WTC11 (cell line): ENCODE measurements around the gene MPND. TPM values are rescaled to one million over a fixed set of nuclear protein-coding genes. Genes with fewer than 3 reads are reported as not detected.

Source experiments
- AFF4 ChIP-seq: sonication (generic); formaldehyde crosslinking; IDR thresholded peaks from 2 replicates; pipeline ENCODE4 v1.8.1; 2023; ENCODE audit warnings: mild to moderate bottlenecking, missing genetic modification reagents, borderline replicate concordance
- FOXJ3 ChIP-seq: sonication (generic); formaldehyde crosslinking; IDR thresholded peaks from 2 replicates; pipeline ENCODE4 v1.9.0; 2021; ENCODE audit warnings: missing genetic modification reagents, mild to moderate bottlenecking, borderline replicate concordance
- FOXP1 ChIP-seq: sonication (generic); formaldehyde crosslinking; IDR thresholded peaks from 2 replicates; pipeline ENCODE4 v1.8.0; 2022; ENCODE audit warnings: missing genetic modification reagents, mild to moderate bottlenecking, moderate library complexity, borderline replicate concordance
- HMGA2 ChIP-seq: fragments of 250-450 bp; sonication (Bioruptor Pico); IDR thresholded peaks from 2 replicates; pipeline ENCODE4 v1.4.0; 2021; ENCODE audit warnings: mild to moderate bottlenecking, moderate library complexity
- HMGXB4 ChIP-seq: sonication (generic); formaldehyde crosslinking; IDR thresholded peaks from 2 replicates; pipeline ENCODE4 v1.8.1; 2023; ENCODE audit warnings: mild to moderate bottlenecking, moderate library complexity, missing genetic modification reagents
- IRF1 ChIP-seq: sonication (generic); formaldehyde crosslinking; IDR thresholded peaks from 2 replicates; pipeline ENCODE4 v1.8.0; 2023; ENCODE audit warnings: missing genetic modification reagents
- IRF2 ChIP-seq: sonication (generic); formaldehyde crosslinking; IDR thresholded peaks from 2 replicates; pipeline ENCODE4 v1.8.0; 2022; ENCODE audit warnings: low read depth, missing genetic modification reagents, borderline replicate concordance
- JAZF1 ChIP-seq: fragments of 250-450 bp; sonication (Bioruptor Pico); IDR thresholded peaks from 2 replicates; pipeline ENCODE4 v1.9.0; 2021; ENCODE audit warnings: moderate library complexity, mild to moderate bottlenecking, inconsistent platforms
- ZNF396 ChIP-seq: fragments of 250-450 bp; sonication (Bioruptor Pico); IDR thresholded peaks from 2 replicates; pipeline ENCODE4 v1.8.0; 2021; ENCODE audit warnings: mild to moderate bottlenecking, moderate library complexity, borderline replicate concordance
- total RNA-seq: library from RNA; stranded (reverse); gene quantifications from 3 replicates; pipeline ENCODE4 v1.2.3, GENCODE V29; 2021
- TF ChIP-seq, protein P1 (sequence below): fragments of 250-450 bp; sonication (Bioruptor Pico); IDR thresholded peaks from 2 replicates; pipeline ENCODE4 v1.9.0; 2021; ENCODE audit warnings: mild to moderate bottlenecking
- TF ChIP-seq, protein P2 (sequence below): fragments of 250-450 bp; sonication (Bioruptor Pico); IDR thresholded peaks from 2 replicates; pipeline ENCODE4 v1.9.0; 2021; ENCODE audit warnings: moderate library complexity, mild to moderate bottlenecking, inconsistent platforms, borderline replicate concordance
- TF ChIP-seq, protein P3 (sequence below): sonication (generic); formaldehyde crosslinking; conservative IDR thresholded peaks from 2 replicates; pipeline ENCODE4 v1.8.1; 2023; ENCODE audit warnings: mild to moderate bottlenecking, low read depth, missing genetic modification reagents, moderate library complexity
- TF ChIP-seq, protein P4 (sequence below): fragments of 250-450 bp; sonication (Bioruptor Pico); IDR thresholded peaks from 2 replicates; pipeline ENCODE4 v1.8.0; 2021; ENCODE audit warnings: mild to moderate bottlenecking
- TF ChIP-seq, protein P5 (sequence below): sonication (generic); formaldehyde crosslinking; conservative IDR thresholded peaks from 2 replicates; pipeline ENCODE4 v1.8.1; 2022; ENCODE audit warnings: mild to moderate bottlenecking, missing genetic modification reagents

MPND gene
- total RNA-seq, 1 experiment from 2014 or later = 28.3 TPM

GRCh38 chr19:4342615-4343369 lies 570 bp upstream of the MPND start (continued):
- TF ChIP-seq FOXJ3 (CRISPR knock-in tag) = no peak
- TF ChIP-seq, protein P1, sequence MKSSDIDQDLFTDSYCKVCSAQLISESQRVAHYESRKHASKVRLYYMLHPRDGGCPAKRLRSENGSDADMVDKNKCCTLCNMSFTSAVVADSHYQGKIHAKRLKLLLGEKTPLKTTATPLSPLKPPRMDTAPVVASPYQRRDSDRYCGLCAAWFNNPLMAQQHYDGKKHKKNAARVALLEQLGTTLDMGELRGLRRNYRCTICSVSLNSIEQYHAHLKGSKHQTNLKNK (CRISPR knock-in tag) = no peak
- no peak for TF ChIP-seq IRF1 (CRISPR knock-in tag)
- peak; percentile 58; the same call in 1 of the 2 replicates for TF ChIP-seq HMGA2 (CRISPR knock-in tag)
- TF ChIP-seq AFF4 (CRISPR knock-in tag) = no peak
- TF ChIP-seq, protein P2, sequence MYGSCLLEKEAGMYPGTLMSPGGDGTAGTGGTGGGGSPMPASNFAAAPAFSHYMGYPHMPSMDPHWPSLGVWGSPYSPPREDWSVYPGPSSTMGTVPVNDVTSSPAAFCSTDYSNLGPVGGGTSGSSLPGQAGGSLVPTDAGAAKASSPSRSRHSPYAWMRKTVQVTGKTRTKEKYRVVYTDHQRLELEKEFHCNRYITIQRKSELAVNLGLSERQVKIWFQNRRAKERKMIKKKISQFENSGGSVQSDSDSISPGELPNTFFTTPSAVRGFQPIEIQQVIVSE = no peak
- no peak for TF ChIP-seq JAZF1 (CRISPR knock-in tag)
- TF ChIP-seq, protein P3, sequence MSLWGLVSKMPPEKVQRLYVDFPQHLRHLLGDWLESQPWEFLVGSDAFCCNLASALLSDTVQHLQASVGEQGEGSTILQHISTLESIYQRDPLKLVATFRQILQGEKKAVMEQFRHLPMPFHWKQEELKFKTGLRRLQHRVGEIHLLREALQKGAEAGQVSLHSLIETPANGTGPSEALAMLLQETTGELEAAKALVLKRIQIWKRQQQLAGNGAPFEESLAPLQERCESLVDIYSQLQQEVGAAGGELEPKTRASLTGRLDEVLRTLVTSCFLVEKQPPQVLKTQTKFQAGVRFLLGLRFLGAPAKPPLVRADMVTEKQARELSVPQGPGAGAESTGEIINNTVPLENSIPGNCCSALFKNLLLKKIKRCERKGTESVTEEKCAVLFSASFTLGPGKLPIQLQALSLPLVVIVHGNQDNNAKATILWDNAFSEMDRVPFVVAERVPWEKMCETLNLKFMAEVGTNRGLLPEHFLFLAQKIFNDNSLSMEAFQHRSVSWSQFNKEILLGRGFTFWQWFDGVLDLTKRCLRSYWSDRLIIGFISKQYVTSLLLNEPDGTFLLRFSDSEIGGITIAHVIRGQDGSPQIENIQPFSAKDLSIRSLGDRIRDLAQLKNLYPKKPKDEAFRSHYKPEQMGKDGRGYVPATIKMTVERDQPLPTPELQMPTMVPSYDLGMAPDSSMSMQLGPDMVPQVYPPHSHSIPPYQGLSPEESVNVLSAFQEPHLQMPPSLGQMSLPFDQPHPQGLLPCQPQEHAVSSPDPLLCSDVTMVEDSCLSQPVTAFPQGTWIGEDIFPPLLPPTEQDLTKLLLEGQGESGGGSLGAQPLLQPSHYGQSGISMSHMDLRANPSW = no peak
- no peak; the same call in 1 of the 2 replicates for TF ChIP-seq HMGXB4
- TF ChIP-seq IRF2 = no peak
- TF ChIP-seq FOXP1 (CRISPR knock-in tag) = peak; percentile 55; the same call in 1 of the 2 replicates
- TF ChIP-seq, protein P4, sequence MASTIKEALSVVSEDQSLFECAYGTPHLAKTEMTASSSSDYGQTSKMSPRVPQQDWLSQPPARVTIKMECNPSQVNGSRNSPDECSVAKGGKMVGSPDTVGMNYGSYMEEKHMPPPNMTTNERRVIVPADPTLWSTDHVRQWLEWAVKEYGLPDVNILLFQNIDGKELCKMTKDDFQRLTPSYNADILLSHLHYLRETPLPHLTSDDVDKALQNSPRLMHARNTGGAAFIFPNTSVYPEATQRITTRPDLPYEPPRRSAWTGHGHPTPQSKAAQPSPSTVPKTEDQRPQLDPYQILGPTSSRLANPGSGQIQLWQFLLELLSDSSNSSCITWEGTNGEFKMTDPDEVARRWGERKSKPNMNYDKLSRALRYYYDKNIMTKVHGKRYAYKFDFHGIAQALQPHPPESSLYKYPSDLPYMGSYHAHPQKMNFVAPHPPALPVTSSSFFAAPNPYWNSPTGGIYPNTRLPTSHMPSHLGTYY = peak; percentile 75; the same call in 1 of the 2 replicates
- TF ChIP-seq, protein P5, sequence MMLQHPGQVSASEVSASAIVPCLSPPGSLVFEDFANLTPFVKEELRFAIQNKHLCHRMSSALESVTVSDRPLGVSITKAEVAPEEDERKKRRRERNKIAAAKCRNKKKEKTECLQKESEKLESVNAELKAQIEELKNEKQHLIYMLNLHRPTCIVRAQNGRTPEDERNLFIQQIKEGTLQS (CRISPR knock-in tag) = no peak
- TF ChIP-seq ZNF396 = peak; percentile 92; the same call in 1 of the 2 replicates
